Esophagus (tissue), 2 donors: ENCODE data around the gene UAP1. TPM values are rescaled to one million over a fixed set of nuclear protein-coding genes. Genes with fewer than 3 reads are reported as not detected.
A peak's percentile ranks its signal among the peaks of the same experiment; 100 is the strongest.
"Not testable (repeated sequence)": the region's sequence is repeated elsewhere in the genome, so short reads cannot be mapped to it uniquely, and the experiment has no call there.

Experiments
- H3K27ac ChIP-seq, 2 donors: one replicate each; pipeline ENCODE4 v1.5.1; 2013; ENCODE audit warnings: low read depth in 2 of 2, mild to moderate bottlenecking in 2 of 2, inconsistent platforms in 1 of 2, low read length in 1 of 2, moderate library complexity in 1 of 2
- H3K27me3 ChIP-seq, 2 donors: one replicate each; pipeline ENCODE4 v1.6.1; 2013; ENCODE audit warnings: low read length in 2 of 2, control low read depth in 1 of 2, mild to moderate bottlenecking in 1 of 2; ENCODE audit not compliant: insufficient read depth in 2 of 2, control insufficient read depth in 1 of 2
- H3K36me3 ChIP-seq, 2 donors: one replicate each; pipeline ENCODE4 v1.6.1; 2013; ENCODE audit warnings: low read length in 1 of 2; ENCODE audit not compliant: control insufficient read depth in 2 of 2, insufficient read depth in 2 of 2
- H3K4me1 ChIP-seq, 2 donors: one replicate each; pipeline ENCODE4 v1.6.1; 2013; ENCODE audit warnings: low read length in 1 of 2; ENCODE audit not compliant: control insufficient read depth in 2 of 2, insufficient read depth in 2 of 2
- H3K4me3 ChIP-seq, 2 donors: one replicate each; pipeline ENCODE4 v1.5.1; 2013; ENCODE audit warnings: low read length in 2 of 2, mild to moderate bottlenecking in 2 of 2, low read depth in 1 of 2, moderate library complexity in 1 of 2
- H3K9me3 ChIP-seq, 2 donors: one replicate each; pipeline ENCODE4 v1.6.1; 2013; ENCODE audit warnings: mild to moderate bottlenecking in 2 of 2, low read depth in 1 of 2, low read length in 1 of 2, moderate library complexity in 1 of 2; ENCODE audit not compliant: control insufficient read depth in 2 of 2, insufficient read depth in 1 of 2
- WGBS, 2 donors: extraction: QIAGEN DNeasy Blood & Tissue Kit; methylation state at CpG; one replicate each; pipeline ENCODE4 v1.1.7; 2013; 5-methylcytosine and 5-hydroxymethylcytosine counted together
- polyA plus RNA-seq, 2 donors: library from polyadenylated mRNA; stranded (reverse); fragments of 200-250 nt; gene quantifications; one replicate each; pipeline ENCODE4 v1.2.3, GENCODE V29; 2013
- donor health status: healthy with polysubstance abuse.
- donor health status: Bipolar disorder and iron deficiency.

Gene UAP1
- polyA plus RNA-seq, 2 donors: 30.5 to 37.4 TPM

DNA sequence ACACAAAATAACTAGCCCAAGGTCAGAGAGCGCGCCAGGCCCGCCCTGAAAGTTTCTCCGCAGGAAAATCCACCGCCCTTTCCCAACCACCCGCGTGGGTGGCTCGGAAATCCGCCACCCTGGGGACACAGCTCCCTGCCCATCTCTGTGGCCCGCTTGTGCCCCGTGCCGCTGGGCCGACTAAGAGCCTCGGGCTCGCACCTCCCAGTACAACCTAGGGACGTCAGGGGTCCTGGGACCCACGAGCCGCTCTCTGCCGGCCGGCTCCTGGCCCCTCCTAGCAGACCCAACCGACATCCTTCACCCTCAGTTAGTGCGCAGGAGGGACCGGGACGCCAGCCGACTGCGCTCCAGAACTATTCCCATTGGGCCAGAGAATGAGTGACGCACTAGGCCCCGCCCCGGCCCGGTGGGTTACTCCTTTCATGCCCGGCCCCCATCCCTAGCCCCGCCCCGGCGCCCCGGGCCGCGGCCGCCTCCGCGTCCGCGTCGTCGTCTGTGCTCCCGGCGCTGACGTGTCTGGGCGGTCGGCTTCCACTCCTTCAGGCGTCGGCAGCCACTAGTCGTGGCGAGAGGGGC lies 396 bp upstream of the UAP1 start:
- H3K9me3 ChIP-seq: no peaks in the 10 kb centered on the region
- H3K27ac ChIP-seq: peak overlapping the region; percentile 98
- WGBS, 2 donors: 0 to 1% methylated on average over 51 to 53 of the region's 53 CpGs
- H3K4me3 ChIP-seq: peak overlapping the region; percentile 82 to 97
- no peaks in the 10 kb centered on the region for H3K4me1 ChIP-seq
- no peaks in the 10 kb centered on the region for H3K27me3 ChIP-seq
- no peaks in the 10 kb centered on the region for H3K36me3 ChIP-seq

DNA sequence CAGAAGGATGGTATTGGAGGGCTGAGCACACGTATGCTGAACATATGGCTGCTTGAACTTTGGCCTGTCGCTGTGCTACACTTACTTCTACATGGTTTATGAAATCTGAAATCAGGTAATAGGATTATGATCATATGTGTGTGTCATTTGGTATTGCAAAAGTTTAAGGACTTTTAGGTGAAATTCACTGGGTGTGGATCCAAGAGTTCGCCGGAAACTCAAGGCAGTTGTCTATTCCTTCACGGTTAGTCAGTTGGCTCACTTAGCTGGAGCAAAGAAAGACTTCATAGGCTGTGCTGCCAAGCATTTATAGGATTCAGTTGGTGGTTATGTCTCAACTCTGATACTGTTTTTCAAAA lies 927 bp downstream of the UAP1 start:
- Histone ChIP-seq H3K9me3 (no peaks in the 10 kb centered on the region), H3K27ac (peak overlapping the region; percentile 95 to 97), H3K36me3 (peaks cover 0 to 4% of the 10 kb centered on the region in 2 donors), H3K4me3 (peak overlapping the region; percentile 82 to 97), H3K27me3 (no peaks in the 10 kb centered on the region), H3K4me1 (no peaks in the 10 kb centered on the region)
- 25 to 27% methylated on average over 5 of the region's 5 CpGs for WGBS, 2 donors

DNA sequence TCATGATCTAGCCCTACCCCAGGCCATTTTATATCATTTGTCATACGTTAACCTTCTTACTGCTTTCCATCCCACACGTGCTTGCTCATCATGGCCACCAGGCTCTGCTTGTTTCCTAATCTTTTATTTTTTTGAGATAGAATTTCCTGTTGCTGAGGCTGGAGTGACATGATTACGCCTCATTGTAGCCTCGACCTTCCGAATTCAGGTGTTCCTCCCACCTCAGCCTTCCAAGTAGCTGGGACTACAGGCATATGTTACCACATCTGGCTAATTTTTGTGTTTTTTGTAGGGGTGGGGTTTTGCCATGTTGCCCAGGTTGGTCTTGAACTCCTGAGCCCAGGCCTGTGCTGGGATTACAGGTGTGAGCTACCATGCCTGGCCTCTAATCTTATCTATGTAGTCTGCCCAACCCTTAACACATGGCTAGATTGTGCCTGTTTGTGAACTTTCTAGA lies 3.3 kb downstream of the UAP1 start:
- Histone ChIP-seq H3K27ac (no peak overlapping the region), H3K9me3 (no peaks in the 10 kb centered on the region), H3K4me3 (no peak overlapping the region), H3K27me3 (no peaks in the 10 kb centered on the region), H3K4me1 (no peaks in the 10 kb centered on the region), H3K36me3 (peaks cover 0 to 4% of the 10 kb centered on the region in 2 donors)
- 72 to 79% methylated on average over 5 of the region's 5 CpGs for WGBS, 2 donors

DNA sequence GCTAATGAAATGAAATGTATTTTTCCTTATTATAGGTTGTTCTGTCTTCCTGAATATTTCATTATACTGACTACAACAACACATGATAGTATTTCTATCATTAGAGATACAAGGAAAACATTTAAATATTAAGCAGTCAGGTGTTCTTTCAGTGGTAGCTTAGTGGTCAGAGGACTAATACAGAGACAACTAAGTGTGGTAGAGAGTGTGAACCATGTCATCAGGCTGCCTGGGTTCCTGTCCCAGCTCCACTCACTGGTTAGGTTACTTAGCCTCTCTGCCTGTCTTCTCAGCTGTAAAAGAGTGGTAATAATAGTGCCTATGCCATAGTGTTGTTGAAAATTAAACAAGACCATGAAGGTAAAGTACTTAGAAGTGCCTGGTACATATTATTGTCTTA lies 3.9 kb downstream of the UAP1 start:
- Histone ChIP-seq H3K9me3 (no peaks in the 10 kb centered on the region), H3K27ac (no peak overlapping the region), H3K36me3 (peaks cover 0 to 4% of the 10 kb centered on the region in 2 donors), H3K27me3 (no peaks in the 10 kb centered on the region), H3K4me3 (no peak overlapping the region), H3K4me1 (no peaks in the 10 kb centered on the region)

DNA sequence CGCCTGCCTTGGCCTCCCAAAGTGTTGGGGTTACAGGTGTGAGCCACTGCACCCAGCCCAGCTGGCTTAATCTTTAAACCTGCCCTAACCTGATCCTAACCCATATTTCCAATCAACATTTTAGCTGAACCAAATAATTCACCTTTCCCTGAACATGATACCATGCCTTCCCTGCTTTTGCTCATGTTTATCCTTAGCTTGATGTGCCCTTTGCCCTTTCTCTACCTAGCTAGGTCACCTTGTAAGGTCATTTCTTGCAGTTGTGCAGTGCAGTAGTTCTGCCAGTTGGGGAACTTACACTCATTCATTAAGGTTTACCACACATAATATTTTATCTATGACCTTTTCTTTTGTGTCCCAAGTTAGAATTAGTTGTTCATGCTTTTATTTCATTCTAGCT lies 5.3 kb downstream of the UAP1 start:
- no peaks in the 10 kb centered on the region for H3K27me3 ChIP-seq
- H3K9me3 ChIP-seq: no peaks in the 10 kb centered on the region
- H3K27ac ChIP-seq: no peak overlapping the region
- H3K4me3 ChIP-seq: no peak overlapping the region
- WGBS, 2 donors: 73 to 76% methylated on average over 1 of the region's 1 CpG
- H3K4me1 ChIP-seq: no peaks in the 10 kb centered on the region
- peaks cover 0 to 4% of the 10 kb centered on the region in 2 donors for H3K36me3 ChIP-seq

DNA sequence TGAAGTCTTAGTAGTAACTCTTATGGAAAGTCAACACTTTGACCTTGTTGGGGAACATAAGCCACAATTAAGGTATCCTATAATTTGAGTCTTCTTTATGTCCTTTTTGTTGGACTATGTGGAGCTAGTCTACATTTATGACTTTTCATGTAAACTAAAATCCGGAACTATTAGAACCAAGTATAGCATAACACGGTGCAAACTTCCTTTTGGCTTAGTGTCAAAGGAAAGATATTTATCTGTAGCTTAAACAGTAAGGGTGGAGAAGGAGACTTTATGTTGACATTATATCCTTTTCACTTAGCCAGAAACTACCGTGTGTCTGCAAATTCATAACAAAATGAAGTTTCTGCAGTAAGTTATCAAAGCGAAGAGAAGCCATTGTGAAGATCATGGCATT lies 7.3 kb downstream of the UAP1 start:
- H3K4me1 ChIP-seq: no peaks in the 10 kb centered on the region
- H3K27ac ChIP-seq: no peak overlapping the region
- no peaks in the 10 kb centered on the region for H3K9me3 ChIP-seq
- H3K27me3 ChIP-seq: no peaks in the 10 kb centered on the region
- no peak overlapping the region for H3K4me3 ChIP-seq
- 34 to 43% methylated on average over 4 of the region's 4 CpGs for WGBS, 2 donors
- peaks cover 0 to 4% of the 10 kb centered on the region in 2 donors for H3K36me3 ChIP-seq

DNA sequence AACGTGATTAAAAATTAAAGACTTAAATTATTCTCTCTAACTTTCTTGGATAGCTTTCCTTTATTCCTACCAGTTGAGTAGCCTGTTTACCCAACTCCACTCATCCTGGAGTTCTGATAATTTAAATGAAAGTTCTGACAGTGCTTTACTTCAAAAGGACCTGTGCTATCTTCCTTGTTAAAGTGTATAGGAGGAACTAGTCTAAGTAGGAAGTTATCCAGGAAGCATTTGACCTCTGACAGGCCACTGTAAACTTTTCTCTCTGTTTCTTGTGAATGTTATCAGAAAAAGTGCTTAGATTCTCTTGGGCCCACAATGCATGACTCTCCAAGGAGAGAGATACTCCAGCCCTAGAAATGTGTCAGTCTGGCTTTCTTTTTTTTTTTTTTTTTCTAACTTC lies 9.2 kb downstream of the UAP1 start:
- peaks cover 0 to 4% of the 10 kb centered on the region in 2 donors for H3K36me3 ChIP-seq
- no peaks in the 10 kb centered on the region for H3K4me1 ChIP-seq
- H3K9me3 ChIP-seq: no peaks in the 10 kb centered on the region
- no peak overlapping the region for H3K4me3 ChIP-seq
- 81 to 89% methylated on average over 1 of the region's 1 CpG for WGBS, 2 donors
- no peak overlapping the region for H3K27ac ChIP-seq
- no peaks in the 10 kb centered on the region for H3K27me3 ChIP-seq

DNA sequence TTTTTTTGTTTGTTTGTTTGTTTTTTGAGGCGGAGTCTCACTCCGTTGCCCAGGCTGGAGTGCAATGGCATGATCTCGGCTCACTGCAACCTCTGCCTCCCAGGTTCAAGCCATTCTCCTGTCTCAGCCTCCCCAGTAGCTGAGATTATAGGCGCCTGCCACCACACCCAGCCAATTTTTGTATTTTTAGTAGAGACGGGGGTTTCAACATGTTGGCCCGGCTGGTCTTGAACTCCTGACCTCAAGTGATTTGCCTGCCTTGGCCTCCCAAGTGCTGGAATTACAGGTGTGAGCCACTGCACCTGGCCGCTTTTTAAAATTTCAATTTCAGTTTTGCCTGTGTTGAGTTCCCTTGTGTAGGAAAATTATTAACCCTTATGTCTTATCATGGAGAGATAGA lies 9.6 kb downstream of the UAP1 start:
- 84 to 93% methylated on average over 7 of the region's 7 CpGs for WGBS, 2 donors
- not testable (repeated sequence) for H3K27ac ChIP-seq, H3K27me3 ChIP-seq, H3K36me3 ChIP-seq, H3K4me3 ChIP-seq, H3K9me3 ChIP-seq, H3K4me1 ChIP-seq

DNA sequence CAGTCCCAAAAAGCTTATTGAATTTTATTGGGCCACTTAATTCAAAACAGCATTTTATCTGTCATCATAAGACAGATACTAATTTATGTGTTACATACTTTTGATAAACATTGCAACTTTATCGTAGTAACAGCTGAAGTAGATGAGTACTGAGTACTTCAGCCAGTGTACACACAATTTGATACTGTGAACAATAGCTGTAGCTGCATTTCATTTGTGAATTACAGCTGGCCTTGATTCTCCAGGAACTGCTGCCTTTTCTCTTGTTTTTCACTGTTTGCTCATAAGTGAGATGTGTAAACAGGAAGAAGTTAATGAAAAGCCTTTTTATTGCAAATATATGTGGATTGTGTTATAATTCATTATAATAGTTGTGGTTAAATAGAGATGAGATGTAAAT lies 10.2 kb downstream of the UAP1 start:
- Histone ChIP-seq H3K9me3 (no peaks in the 10 kb centered on the region), H3K27me3 (no peaks in the 10 kb centered on the region), H3K4me3 (no peak overlapping the region), H3K4me1 (no peaks in the 10 kb centered on the region), H3K27ac (no peak overlapping the region), H3K36me3 (peaks cover 0 to 3% of the 10 kb centered on the region in 2 donors)
- WGBS, 2 donors: 52 to 74% methylated on average over 1 of the region's 1 CpG

DNA sequence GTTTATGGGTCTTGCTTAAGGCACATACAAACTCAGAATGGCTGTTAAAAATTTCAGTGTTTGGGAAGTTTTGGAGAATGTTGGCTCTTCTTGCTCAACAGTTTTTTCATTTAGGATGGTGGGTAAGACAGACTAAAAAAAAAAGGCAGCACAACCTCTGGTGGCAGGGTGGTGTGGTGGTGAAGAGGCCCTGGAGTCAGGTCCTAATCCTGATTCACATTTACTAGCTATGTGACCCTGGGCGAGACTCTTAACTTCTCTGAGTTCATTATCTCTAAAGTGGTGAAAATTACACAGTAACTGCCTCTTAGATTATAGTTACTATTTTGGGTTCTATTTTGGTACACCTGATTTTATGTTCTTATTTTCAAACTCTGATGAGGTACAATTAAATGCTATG lies 11.6 kb downstream of the UAP1 start:
- 95 to 96% methylated on average over 1 of the region's 1 CpG for WGBS, 2 donors
- Histone ChIP-seq H3K36me3 (no peaks in the 10 kb centered on the region), H3K27me3 (no peaks in the 10 kb centered on the region), H3K4me1 (no peaks in the 10 kb centered on the region), H3K4me3 (no peak overlapping the region), H3K9me3 (no peaks in the 10 kb centered on the region), H3K27ac (no peak overlapping the region)
